ENCODE results near the gene DGKB.

DNA sequence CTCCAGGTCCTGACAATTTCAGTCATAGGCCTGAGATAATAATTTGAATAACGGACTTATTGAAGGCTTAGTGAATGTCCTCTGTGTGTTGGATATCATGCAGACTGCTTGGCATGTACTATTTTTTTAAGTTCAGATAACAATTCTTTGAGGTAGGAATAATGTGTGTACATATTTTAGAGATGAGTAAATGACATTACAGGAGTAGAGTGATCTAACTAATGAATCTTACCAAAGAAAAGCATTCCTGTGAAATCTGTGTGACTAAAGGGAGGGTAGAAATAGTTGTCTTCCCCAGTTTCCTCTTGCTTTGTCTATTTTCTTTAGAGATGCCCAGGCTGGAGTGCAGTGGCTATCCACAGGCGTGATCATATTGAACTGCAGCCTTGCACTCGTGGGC lies 521.2 kb downstream of the DGKB start:
- TF ChIP-seq CTCF (IDR thresholded peaks at IDR 0.05) (no peak), POLR2A (IDR thresholded peaks at IDR 0.05) (no peak)

All from body of pancreas (tissue), 4 donors.